ENCODE measurements around the gene EIF3K.

Gene EIF3K

GRCh38 chr19:38669552-38669951 lies 50.6 kb downstream of the EIF3K start:
- DNase-seq, result no peak

- no peak for DNase-seq
Measured at GRCh38 chr19:38670921-38671398, 52.0 kb downstream of the EIF3K start.

GRCh38 chr19:38671654-38672053 lies 52.7 kb downstream of the EIF3K start:
- DNase-seq, result no peak

GRCh38 chr19:38673030-38673429 lies 54.0 kb downstream of the EIF3K start:
- no peak for DNase-seq

- no peak for DNase-seq
Measured at GRCh38 chr19:38674388-38675171, 55.6 kb downstream of the EIF3K start.

GRCh38 chr19:38675611-38676010 lies 56.6 kb downstream of the EIF3K start:
- no peak for DNase-seq

GRCh38 chr19:38676023-38676877 lies 57.3 kb downstream of the EIF3K start:
- no peak for DNase-seq

GRCh38 chr19:38676878-38677646 lies 58.1 kb downstream of the EIF3K start:
- DNase-seq, result no peak

GRCh38 chr19:38678217-38678890 lies 59.4 kb downstream of the EIF3K start:
- no peak for DNase-seq

- DNase-seq, result no peak
Measured at GRCh38 chr19:38678891-38679494, 60.0 kb downstream of the EIF3K start.

- no peak for DNase-seq
Measured at GRCh38 chr19:38679839-38680238, 60.9 kb downstream of the EIF3K start.

GRCh38 chr19:38682195-38682867 lies 63.3 kb downstream of the EIF3K start:
- no peak for DNase-seq

GRCh38 chr19:38682872-38683392 lies 63.9 kb downstream of the EIF3K start:
- no peak for DNase-seq

- DNase-seq, result peak in 1 of 2 experiments; percentile 17
Measured at GRCh38 chr19:38683393-38684077, 64.5 kb downstream of the EIF3K start.

GRCh38 chr19:38684078-38684861 lies 65.3 kb downstream of the EIF3K start:
- DNase-seq, result no peak

- no peak for DNase-seq
Measured at GRCh38 chr19:38684862-38685665, 66.1 kb downstream of the EIF3K start.

GRCh38 chr19:38685666-38686529 lies 66.9 kb downstream of the EIF3K start:
- no peak for DNase-seq

- DNase-seq, result no peak
Measured at GRCh38 chr19:38686530-38686888, 67.5 kb downstream of the EIF3K start.
